Astrocyte of the spinal cord (primary cell): ENCODE measurements around the gene UMODL1.

Source experiments
- DNase-seq: peaks from one replicate; pipeline ENCODE4 v3.0.0; 2011; ENCODE audit warnings: low read depth, low spot score
- H3K4me3 ChIP-seq: 2 replicates; pipeline ENCODE4 v1.5.1; 2011; ENCODE audit warnings: low read depth, mild to moderate bottlenecking, low read length, moderate library complexity
- in situ Hi-C: cut with HindIII; loops from 2 replicates; pipeline ENCODE4 v1.10.0; 2017; ENCODE audit warnings: low sequenced_read_pairs
- TF ChIP-seq, protein P1 (sequence below): IDR thresholded peaks from 2 replicates; pipeline ENCODE4 v1.5.1; 2012; ENCODE audit warnings: low read depth, mild to moderate bottlenecking, low read length, inconsistent platforms

The UMODL1 gene

DNA sequence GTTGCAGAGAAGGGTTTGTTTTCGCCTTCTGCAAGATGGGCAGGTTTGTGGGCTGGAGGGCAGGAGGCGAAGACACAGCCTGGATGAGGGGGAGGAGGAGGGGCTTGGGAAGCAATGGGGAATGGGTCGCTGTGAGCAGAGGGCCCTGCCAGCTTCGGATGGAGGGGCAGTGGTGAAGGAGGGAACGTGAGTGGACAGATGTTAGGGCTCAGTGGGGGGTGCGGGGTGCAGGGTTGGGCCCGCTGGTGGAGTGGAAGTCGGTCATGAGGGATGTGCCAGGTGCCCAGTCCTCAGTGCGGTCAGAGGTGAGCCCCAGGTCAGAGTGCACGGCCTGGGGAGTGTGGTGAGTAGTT, 92.4 kb downstream of the UMODL1 start:
- no peak overlapping the region for H3K4me3 ChIP-seq
- no peak for DNase-seq
- TF ChIP-seq, protein P1, sequence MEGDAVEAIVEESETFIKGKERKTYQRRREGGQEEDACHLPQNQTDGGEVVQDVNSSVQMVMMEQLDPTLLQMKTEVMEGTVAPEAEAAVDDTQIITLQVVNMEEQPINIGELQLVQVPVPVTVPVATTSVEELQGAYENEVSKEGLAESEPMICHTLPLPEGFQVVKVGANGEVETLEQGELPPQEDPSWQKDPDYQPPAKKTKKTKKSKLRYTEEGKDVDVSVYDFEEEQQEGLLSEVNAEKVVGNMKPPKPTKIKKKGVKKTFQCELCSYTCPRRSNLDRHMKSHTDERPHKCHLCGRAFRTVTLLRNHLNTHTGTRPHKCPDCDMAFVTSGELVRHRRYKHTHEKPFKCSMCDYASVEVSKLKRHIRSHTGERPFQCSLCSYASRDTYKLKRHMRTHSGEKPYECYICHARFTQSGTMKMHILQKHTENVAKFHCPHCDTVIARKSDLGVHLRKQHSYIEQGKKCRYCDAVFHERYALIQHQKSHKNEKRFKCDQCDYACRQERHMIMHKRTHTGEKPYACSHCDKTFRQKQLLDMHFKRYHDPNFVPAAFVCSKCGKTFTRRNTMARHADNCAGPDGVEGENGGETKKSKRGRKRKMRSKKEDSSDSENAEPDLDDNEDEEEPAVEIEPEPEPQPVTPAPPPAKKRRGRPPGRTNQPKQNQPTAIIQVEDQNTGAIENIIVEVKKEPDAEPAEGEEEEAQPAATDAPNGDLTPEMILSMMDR, result no peak
- in situ Hi-C loops, result no loop called here

DNA sequence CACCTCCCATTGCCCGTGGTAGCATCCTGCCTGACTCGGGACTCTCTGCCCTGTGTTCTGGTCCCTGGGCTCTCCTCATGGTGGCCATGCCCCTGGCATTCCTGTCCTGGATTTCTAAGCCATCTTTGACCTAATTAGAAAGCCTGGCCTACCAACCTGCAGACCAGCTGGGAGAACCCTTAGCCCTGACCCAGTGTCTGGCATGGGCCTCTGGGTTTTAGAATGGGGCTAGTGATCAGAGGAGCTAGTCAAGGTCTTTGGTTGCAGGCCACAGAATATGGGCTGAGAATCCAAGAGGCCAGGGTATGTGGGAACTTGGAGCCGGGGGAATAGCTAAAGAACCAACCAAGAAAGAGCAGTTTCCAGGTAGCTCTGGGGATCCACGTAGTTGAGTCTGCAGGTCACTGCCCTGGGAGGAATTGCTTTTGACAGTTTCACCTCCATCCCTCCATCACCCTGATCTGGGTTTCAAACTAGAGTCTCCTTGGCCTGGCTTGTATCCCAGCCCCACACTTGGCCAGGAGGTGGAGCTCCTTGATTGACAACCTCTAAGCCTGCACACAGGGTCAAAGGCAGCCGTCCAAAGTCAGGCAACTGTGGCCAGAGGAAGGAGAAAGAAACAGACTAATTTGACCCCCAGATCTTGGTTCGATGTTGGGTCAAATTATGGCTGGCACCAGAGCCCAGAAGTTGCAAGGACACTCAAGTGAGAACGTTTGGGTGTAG, 93.1 kb downstream of the UMODL1 start:
- no peak overlapping the region for H3K4me3 ChIP-seq
- in situ Hi-C loops, result no loop called here
- TF ChIP-seq, protein P1, result peak; percentile 30
- DNase-seq, result no peak

DNA sequence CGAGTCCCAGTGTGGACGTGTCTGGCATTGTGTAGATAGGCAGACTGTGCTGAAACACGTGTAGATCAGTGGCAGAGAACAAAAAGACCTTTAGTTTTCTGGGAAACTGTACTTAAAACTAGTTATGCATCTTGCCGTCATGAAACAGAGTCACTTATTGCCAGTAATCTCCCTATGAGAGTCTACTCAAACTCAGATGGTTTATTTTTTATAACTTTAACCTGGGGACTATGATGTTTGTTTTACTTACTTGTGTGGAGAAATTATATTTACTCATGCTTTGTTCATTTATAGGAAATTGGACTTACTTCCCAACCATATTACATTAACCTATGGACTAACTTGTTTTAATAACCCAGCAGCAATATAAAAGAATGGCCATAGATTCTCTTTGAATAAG, 93.7 kb downstream of the UMODL1 start:
- no peak for DNase-seq
- no peak overlapping the region for H3K4me3 ChIP-seq
- TF ChIP-seq, protein P1, result no peak
- in situ Hi-C loops, result no loop called here

DNA sequence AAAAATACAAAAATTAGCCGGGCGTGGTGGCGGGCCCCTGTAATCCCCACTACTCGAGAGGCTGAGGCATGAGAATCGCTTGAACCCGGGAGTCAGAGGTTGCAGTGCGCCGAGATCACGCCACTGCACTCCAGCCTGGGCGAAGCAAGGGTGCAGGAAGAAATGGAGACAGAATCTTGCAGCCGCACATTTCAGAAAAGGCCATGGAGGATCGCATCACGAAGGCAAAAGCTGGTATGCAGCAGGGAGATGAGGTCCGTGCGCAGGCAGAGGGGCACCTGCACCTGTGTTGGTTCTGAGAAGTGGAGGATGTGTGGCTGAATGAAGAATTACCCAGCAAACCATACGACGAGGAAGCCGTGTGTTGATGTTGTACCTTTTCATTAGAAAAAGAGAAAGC, 94.8 kb downstream of the UMODL1 start:
- TF ChIP-seq, protein P1, result no peak
- in situ Hi-C loops, result no loop called here
- DNase-seq, result no peak

DNA sequence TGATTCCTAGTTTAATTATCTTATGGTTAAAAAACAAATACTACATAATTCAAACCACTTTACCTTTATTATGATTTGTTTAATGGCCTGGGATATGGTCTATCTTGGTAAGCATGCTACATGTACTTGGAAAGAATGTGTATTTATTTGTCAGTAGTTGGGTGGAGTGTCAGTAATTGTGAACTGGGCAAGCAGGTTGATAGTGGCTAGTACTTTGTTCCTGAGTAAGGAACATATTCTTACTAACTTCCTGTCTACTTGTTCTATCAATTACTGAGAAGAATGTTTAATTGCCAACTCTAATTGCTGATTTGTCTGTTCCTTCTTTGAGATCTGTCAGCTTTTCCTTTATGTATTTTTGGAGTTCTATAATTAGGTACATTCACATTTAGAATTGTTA, 98.6 kb downstream of the UMODL1 start:
- no peak overlapping the region for H3K4me3 ChIP-seq
- TF ChIP-seq, protein P1, result no peak
- no peak for DNase-seq
- in situ Hi-C loops, result no loop called here

More for the DNA sequence above, 94.8 kb downstream of the UMODL1 start:
- H3K4me3 ChIP-seq, result no peak overlapping the region

DNA sequence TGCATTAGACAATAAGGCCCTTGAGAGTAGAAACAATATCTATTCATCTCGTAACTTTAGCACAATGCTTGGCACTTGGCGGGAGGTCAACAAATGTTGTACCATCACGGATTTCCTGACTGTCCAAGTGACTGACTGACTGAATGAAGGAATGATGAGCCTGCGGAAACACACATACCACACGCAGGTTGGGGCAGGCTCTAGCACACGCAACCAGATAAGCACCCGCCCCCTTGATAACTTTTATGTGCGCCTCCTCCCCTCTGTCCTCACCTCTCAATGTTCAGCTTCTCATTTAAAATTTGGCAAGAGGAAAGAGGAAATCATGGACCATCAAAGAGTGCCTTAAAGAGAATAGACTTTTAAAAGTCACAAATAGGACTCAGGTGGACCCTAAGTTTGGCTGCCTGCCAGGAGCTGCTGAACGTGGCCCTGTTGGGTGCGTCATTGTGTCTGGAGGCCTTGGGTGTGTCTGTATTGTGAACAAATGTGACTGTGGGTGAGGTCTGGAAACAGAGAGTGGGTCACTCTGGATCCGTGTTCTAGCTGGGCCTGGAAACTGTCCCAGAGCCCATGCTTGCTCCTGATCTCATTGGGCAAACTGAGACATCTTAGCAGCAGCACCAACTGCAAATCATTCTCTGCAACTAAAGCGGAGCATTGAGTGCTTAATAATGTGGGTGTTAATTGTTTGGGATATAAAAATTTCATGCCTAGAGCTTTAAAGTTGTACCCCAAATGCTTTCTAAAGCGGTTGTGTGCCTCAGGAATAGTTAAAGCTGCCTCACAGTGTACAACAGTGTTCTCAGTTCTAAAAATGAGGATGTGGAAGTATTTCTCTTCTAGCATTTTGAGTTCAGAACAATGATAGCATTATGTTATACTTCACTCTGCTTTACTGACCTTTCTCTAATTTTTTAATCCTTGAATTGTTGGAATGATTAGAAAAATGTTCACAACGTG, 100.3 kb downstream of the UMODL1 start:
- no peak overlapping the region for H3K4me3 ChIP-seq
- in situ Hi-C loops, result no loop called here
- TF ChIP-seq, protein P1, result no peak
- DNase-seq, result no peak
